GM23338 (cell line): Measurements from ENCODE around the gene MDGA2. TPM values are rescaled to one million over a fixed set of nuclear protein-coding genes. Genes with fewer than 3 reads are reported as not detected.

Source experiments
- ATAC-seq: fragments of 200-7000 bp; cut with Tn5 transposase; 3 replicates; pipeline ENCODE4 v1.9.1; 2020
- DNase-seq: peaks from one replicate; pipeline ENCODE4 v3.0.0-alpha.2; 2015; ENCODE audit warnings: low spot score
- H2AFZ ChIP-seq: fragments of 200-600 bp; sonication (generic); 2 replicates; pipeline ENCODE4 v1.8.0; 2016; ENCODE audit warnings: antibody characterized with exemption, mild to moderate bottlenecking, moderate library complexity
- H3F3A ChIP-seq: fragments of 200-600 bp; sonication (generic); replicated peaks from 2 replicates; pipeline ENCODE4 v1.8.0; 2017; ENCODE audit warnings: antibody characterized with exemption, mixed run types, low read depth
- H3K27ac ChIP-seq: fragments of 200-600 bp; sonication (generic); 2 replicates; pipeline ENCODE4 v1.6.1; 2016; ENCODE audit warnings: low read depth
- H3K27me3 ChIP-seq: fragments of 200-600 bp; sonication (generic); 2 replicates; pipeline ENCODE4 v1.8.0; 2016; ENCODE audit warnings: mild to moderate bottlenecking, mixed run types, moderate library complexity; ENCODE audit not compliant: insufficient read depth
- H3K36me3 ChIP-seq: fragments of 200-600 bp; sonication (generic); 2 replicates; pipeline ENCODE4 v1.8.0; 2016; ENCODE audit warnings: mild to moderate bottlenecking; ENCODE audit not compliant: insufficient read depth
- H3K4me1 ChIP-seq: fragments of 200-600 bp; sonication (generic); 2 replicates; pipeline ENCODE4 v1.8.0; 2016; ENCODE audit warnings: mild to moderate bottlenecking, moderate library complexity; ENCODE audit not compliant: insufficient read depth
- H3K4me2 ChIP-seq: fragments of 200-600 bp; sonication (generic); 2 replicates; pipeline ENCODE4 v1.7.1; 2017; ENCODE audit warnings: mixed run types
- H3K4me3 ChIP-seq: fragments of 200-600 bp; sonication (generic); 2 replicates; pipeline ENCODE4 v1.6.1; 2016; ENCODE audit warnings: mixed run types
- H3K79me2 ChIP-seq: fragments of 200-600 bp; sonication (generic); replicated peaks from 2 replicates; pipeline ENCODE4 v1.8.0; 2017; ENCODE audit warnings: mild to moderate bottlenecking; ENCODE audit not compliant: insufficient read depth
- H3K9me2 ChIP-seq: fragments of 200-600 bp; sonication (generic); 2 replicates; pipeline ENCODE4 v1.8.0; 2017; ENCODE audit not compliant: insufficient read depth
- H4K20me1 ChIP-seq: fragments of 200-600 bp; sonication (generic); replicated peaks from 2 replicates; pipeline ENCODE4 v1.8.0; 2017; ENCODE audit warnings: mild to moderate bottlenecking; ENCODE audit not compliant: insufficient read depth
- H3K27ac Mint-ChIP-seq: 2 replicates; pipeline ENCODE4 v1.8.0; 2020; ENCODE audit warnings: inconsistent platforms, mild to moderate bottlenecking, moderate library complexity, mixed read lengths
- H3K27me3 Mint-ChIP-seq: 3 replicates; pipeline ENCODE4 v1.8.0; 2022; ENCODE audit warnings: low read depth, mild to moderate bottlenecking, moderate library complexity, mixed read lengths, inconsistent platforms; ENCODE audit not compliant: insufficient read depth, poor library complexity
- H3K36me3 Mint-ChIP-seq: 3 replicates; pipeline ENCODE4 v1.8.0; 2021; ENCODE audit warnings: low read depth, mild to moderate bottlenecking, inconsistent platforms, moderate library complexity, mixed read lengths
- H3K4me1 Mint-ChIP-seq: 3 replicates; pipeline ENCODE4 v1.8.0; 2020; ENCODE audit warnings: mild to moderate bottlenecking, inconsistent platforms, mixed read lengths
- H3K4me3 Mint-ChIP-seq: 3 replicates; pipeline ENCODE4 v1.8.0; 2021; ENCODE audit warnings: moderate library complexity, mild to moderate bottlenecking, inconsistent platforms, mixed read lengths
- H3K9me3 Mint-ChIP-seq: 3 replicates; pipeline ENCODE4 v1.8.0; 2020; ENCODE audit warnings: moderate library complexity, mild to moderate bottlenecking, inconsistent platforms, mixed read lengths
- CREB1 ChIP-seq: fragments of 250-450 bp; sonication (Bioruptor Pico); IDR thresholded peaks from 2 replicates; pipeline ENCODE4 v1.5.0; 2020; ENCODE audit warnings: low read depth, mild to moderate bottlenecking, moderate library complexity
- CTCF ChIP-seq, 2 experiments: fragments of 200-600 bp in 1 of 2; sonication (generic) in 1 of 2; conservative IDR thresholded peaks; 2 replicates each; pipeline versions ENCODE4 v1.5.1 to v1.6.1; 2016 to 2017; ENCODE audit warnings: antibody characterized with exemption in 2 of 2, low read depth in 2 of 2, mild to moderate bottlenecking in 2 of 2, moderate library complexity in 1 of 2
- EZH2 ChIP-seq: fragments of 200-600 bp; sonication (generic); IDR thresholded peaks from one replicate; pipeline ENCODE4 v1.8.0; 2017; ENCODE audit warnings: antibody characterized with exemption, mild to moderate bottlenecking, low read depth; ENCODE audit not compliant: unreplicated experiment
- EZH2phosphoT487 ChIP-seq: fragments of 200-600 bp; sonication (generic); IDR thresholded peaks from one replicate; pipeline ENCODE4 v1.8.1; 2018; ENCODE audit warnings: antibody characterized with exemption; ENCODE audit not compliant: unreplicated experiment
- JUNB ChIP-seq: IDR thresholded peaks from one replicate; pipeline ENCODE4 v1.6.1; 2016; ENCODE audit warnings: antibody characterized with exemption; ENCODE audit not compliant: unreplicated experiment
- POLR2AphosphoS5 ChIP-seq: IDR thresholded peaks from 2 replicates; pipeline ENCODE4 v1.6.1; 2016; ENCODE audit warnings: antibody characterized with exemption, low read depth
- REST ChIP-seq: IDR thresholded peaks from one replicate; pipeline ENCODE4 v1.6.1; 2018; ENCODE audit warnings: antibody characterized with exemption; ENCODE audit not compliant: unreplicated experiment
- STAT1 ChIP-seq: IDR thresholded peaks from one replicate; pipeline ENCODE4 v1.6.1; 2016; ENCODE audit warnings: antibody characterized with exemption; ENCODE audit not compliant: unreplicated experiment
- ZNF114 ChIP-seq: fragments of 250-450 bp; sonication (Bioruptor Pico); IDR thresholded peaks from 2 replicates; pipeline ENCODE4 v1.5.0; 2020; ENCODE audit warnings: mild to moderate bottlenecking, moderate library complexity
- ZNF331 ChIP-seq: fragments of 250-450 bp; sonication (Bioruptor Pico); IDR thresholded peaks from 2 replicates; pipeline ENCODE4 v1.5.0; 2020; ENCODE audit warnings: low read depth, mild to moderate bottlenecking, moderate library complexity
- polyA plus RNA-seq: library from polyadenylated mRNA; unstranded; fragments of >200 nt; fragmentation: Nextera tagmentation; extraction: Ambion mirVana; gene quantifications from 2 replicates; pipeline ENCODE4 v1.2.1, GENCODE V29; 2016
- total RNA-seq: library from RNA; depleted of rRNA; stranded (reverse); fragments of >200 nt; shearing (Covaris generic); gene quantifications from 2 replicates; pipeline ENCODE4 v1.2.3, GENCODE V29; 2014
- TF ChIP-seq, protein P1 (sequence below): IDR thresholded peaks from 2 replicates; pipeline ENCODE4 v1.6.1; 2016; ENCODE audit warnings: antibody characterized with exemption
- TF ChIP-seq, protein P2 (sequence below): fragments of 250-450 bp; sonication (Bioruptor Pico); IDR thresholded peaks from 2 replicates; pipeline ENCODE4 v1.5.0; 2020; ENCODE audit warnings: mild to moderate bottlenecking, moderate library complexity

The MDGA2 gene
- total and polyA plus RNA-seq, 2 experiments from 2014 or later = 0.68 to 1.7 TPM

- no peak overlapping the region for H2AFZ ChIP-seq
- no peak for ATAC-seq
- no peak overlapping the region for H3K4me3 Mint-ChIP-seq
- H3K36me3 Mint-ChIP-seq = no peaks in the 10 kb centered on the region
- H3K36me3 ChIP-seq = no peaks in the 10 kb centered on the region
- no peak for TF ChIP-seq CTCF (conservative IDR thresholded peaks at IDR 0.05; ENCODE audit: low read depth in 2 of 2)
- no peak for TF ChIP-seq CREB1 (CRISPR knock-in tag)
- no peak for TF ChIP-seq EZH2phosphoT487
- TF ChIP-seq EZH2 = no peak
- no peak for TF ChIP-seq STAT1
- TF ChIP-seq JUNB = no peak
- no peak for TF ChIP-seq POLR2AphosphoS5
- TF ChIP-seq ZNF114 (CRISPR knock-in tag) = no peak
- TF ChIP-seq, protein P1, sequence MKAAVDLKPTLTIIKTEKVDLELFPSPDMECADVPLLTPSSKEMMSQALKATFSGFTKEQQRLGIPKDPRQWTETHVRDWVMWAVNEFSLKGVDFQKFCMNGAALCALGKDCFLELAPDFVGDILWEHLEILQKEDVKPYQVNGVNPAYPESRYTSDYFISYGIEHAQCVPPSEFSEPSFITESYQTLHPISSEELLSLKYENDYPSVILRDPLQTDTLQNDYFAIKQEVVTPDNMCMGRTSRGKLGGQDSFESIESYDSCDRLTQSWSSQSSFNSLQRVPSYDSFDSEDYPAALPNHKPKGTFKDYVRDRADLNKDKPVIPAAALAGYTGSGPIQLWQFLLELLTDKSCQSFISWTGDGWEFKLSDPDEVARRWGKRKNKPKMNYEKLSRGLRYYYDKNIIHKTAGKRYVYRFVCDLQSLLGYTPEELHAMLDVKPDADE = no peak
- TF ChIP-seq, protein P2, sequence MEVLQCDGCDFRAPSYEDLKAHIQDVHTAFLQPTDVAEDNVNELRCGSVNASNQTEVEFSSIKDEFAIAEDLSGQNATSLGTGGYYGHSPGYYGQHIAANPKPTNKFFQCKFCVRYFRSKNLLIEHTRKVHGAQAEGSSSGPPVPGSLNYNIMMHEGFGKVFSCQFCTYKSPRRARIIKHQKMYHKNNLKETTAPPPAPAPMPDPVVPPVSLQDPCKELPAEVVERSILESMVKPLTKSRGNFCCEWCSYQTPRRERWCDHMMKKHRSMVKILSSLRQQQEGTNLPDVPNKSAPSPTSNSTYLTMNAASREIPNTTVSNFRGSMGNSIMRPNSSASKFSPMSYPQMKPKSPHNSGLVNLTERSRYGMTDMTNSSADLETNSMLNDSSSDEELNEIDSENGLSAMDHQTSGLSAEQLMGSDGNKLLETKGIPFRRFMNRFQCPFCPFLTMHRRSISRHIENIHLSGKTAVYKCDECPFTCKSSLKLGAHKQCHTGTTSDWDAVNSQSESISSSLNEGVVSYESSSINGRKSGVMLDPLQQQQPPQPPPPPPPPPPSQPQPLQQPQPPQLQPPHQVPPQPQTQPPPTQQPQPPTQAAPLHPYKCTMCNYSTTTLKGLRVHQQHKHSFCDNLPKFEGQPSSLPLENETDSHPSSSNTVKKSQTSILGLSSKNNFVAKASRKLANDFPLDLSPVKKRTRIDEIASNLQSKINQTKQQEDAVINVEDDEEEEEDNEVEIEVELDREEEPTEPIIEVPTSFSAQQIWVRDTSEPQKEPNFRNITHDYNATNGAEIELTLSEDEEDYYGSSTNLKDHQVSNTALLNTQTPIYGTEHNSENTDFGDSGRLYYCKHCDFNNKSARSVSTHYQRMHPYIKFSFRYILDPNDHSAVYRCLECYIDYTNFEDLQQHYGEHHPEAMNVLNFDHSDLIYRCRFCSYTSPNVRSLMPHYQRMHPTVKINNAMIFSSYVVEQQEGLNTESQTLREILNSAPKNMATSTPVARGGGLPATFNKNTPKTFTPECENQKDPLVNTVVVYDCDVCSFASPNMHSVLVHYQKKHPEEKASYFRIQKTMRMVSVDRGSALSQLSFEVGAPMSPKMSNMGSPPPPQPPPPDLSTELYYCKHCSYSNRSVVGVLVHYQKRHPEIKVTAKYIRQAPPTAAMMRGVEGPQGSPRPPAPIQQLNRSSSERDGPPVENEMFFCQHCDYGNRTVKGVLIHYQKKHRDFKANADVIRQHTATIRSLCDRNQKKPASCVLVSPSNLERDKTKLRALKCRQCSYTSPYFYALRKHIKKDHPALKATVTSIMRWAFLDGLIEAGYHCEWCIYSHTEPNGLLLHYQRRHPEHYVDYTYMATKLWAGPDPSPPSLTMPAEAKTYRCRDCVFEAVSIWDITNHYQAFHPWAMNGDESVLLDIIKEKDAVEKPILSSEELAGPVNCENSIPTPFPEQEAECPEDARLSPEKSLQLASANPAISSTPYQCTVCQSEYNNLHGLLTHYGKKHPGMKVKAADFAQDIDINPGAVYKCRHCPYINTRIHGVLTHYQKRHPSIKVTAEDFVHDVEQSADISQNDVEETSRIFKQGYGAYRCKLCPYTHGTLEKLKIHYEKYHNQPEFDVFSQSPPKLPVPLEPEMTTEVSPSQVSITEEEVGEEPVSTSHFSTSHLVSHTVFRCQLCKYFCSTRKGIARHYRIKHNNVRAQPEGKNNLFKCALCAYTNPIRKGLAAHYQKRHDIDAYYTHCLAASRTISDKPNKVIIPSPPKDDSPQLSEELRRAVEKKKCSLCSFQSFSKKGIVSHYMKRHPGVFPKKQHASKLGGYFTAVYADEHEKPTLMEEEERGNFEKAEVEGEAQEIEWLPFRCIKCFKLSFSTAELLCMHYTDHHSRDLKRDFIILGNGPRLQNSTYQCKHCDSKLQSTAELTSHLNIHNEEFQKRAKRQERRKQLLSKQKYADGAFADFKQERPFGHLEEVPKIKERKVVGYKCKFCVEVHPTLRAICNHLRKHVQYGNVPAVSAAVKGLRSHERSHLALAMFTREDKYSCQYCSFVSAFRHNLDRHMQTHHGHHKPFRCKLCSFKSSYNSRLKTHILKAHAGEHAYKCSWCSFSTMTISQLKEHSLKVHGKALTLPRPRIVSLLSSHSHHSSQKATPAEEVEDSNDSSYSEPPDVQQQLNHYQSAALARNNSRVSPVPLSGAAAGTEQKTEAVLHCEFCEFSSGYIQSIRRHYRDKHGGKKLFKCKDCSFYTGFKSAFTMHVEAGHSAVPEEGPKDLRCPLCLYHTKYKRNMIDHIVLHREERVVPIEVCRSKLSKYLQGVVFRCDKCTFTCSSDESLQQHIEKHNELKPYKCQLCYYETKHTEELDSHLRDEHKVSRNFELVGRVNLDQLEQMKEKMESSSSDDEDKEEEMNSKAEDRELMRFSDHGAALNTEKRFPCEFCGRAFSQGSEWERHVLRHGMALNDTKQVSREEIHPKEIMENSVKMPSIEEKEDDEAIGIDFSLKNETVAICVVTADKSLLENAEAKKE (CRISPR knock-in tag) = no peak
- TF ChIP-seq ZNF331 (CRISPR knock-in tag) = no peak
- no peak for TF ChIP-seq REST
- no peak overlapping the region for H3K4me2 ChIP-seq
- no peaks in the 10 kb centered on the region for H3F3A ChIP-seq
- no peak overlapping the region for H3K4me3 ChIP-seq
- no peaks in the 10 kb centered on the region for H4K20me1 ChIP-seq
- no peak for DNase-seq
- no peaks in the 10 kb centered on the region for H3K79me2 ChIP-seq
- H3K9me2 ChIP-seq = 0 out of 2 replicates have a peak, but pooled peaks cover 3% of the 10 kb centered on the region
- H3K4me1 ChIP-seq = no peaks in the 10 kb centered on the region
- H3K27ac Mint-ChIP-seq = no peak overlapping the region
- H3K9me3 Mint-ChIP-seq = no peaks in the 10 kb centered on the region
- no peaks in the 10 kb centered on the region for H3K27me3 ChIP-seq
- no peak overlapping the region for H3K27ac ChIP-seq
- H3K27me3 Mint-ChIP-seq = peaks cover 4% of the 10 kb centered on the region
- peaks cover 6% of the 10 kb centered on the region; the same call in 2 of the 3 replicates for H3K4me1 Mint-ChIP-seq
Observed at GRCh38 chr14:47297374-47297773, 378.0 kb downstream of the MDGA2 start.
